ENCODE results near the gene TK1.

TK1 gene

GRCh38 chr17:78159575-78160158 lies 27.2 kb downstream of the TK1 start:
- no peak overlapping the region for H2AFZ ChIP-seq (ENCODE audit: low read depth, low read length)
- no peaks in the 10 kb centered on the region for H4K20me1 ChIP-seq (ENCODE audit: insufficient read depth, low read length)
- ATAC-seq (ENCODE audit: insufficient read depth, low read depth): no peak
- H3K4me2 ChIP-seq (ENCODE audit: insufficient read depth, low read length): no peak overlapping the region
- no peak overlapping the region for H3K4me3 ChIP-seq (ENCODE audit: low read depth in 1 of 2, low read length in 2 of 2)
- H3K9ac ChIP-seq (ENCODE audit: low read depth, low read length): no peak overlapping the region
- H3K9me3 ChIP-seq (ENCODE audit: insufficient read depth, low read length, severe bottlenecking): no peaks in the 10 kb centered on the region
- no peaks in the 10 kb centered on the region for H3K4me1 ChIP-seq (ENCODE audit: insufficient read depth, low read length)
- no peak for DNase-seq
- H3K27me3 ChIP-seq (ENCODE audit: insufficient read depth, low read length, poor library complexity): no peaks in the 10 kb centered on the region
- TF ChIP-seq EZH2 (IDR thresholded peaks at IDR 0.05; ENCODE audit: borderline replicate concordance, low read depth, low read length, severe bottlenecking): no peak
- TF ChIP-seq CTCF (IDR thresholded peaks at IDR 0.05; ENCODE audit: borderline replicate concordance, extremely low read depth, low read length, poor library complexity, severe bottlenecking): no peak
- no peak overlapping the region for H3K27ac ChIP-seq (ENCODE audit: low read length)
- H3K79me2 ChIP-seq (ENCODE audit: insufficient read depth, low read length): no peaks in the 10 kb centered on the region
- H3K36me3 ChIP-seq (ENCODE audit: insufficient read depth, low read length): no peaks in the 10 kb centered on the region

GRCh38 chr17:78154903-78155811 lies 31.7 kb downstream of the TK1 start:
- Histone ChIP-seq H3K4me1 (ENCODE audit: insufficient read depth, low read length) (no peaks in the 10 kb centered on the region), H3K9ac (ENCODE audit: low read depth, low read length) (no peak overlapping the region)

GRCh38 chr17:78151514-78152008 lies 35.3 kb downstream of the TK1 start:
- no peak overlapping the region for H2AFZ ChIP-seq (ENCODE audit: low read depth, low read length)
- H3K79me2 ChIP-seq (ENCODE audit: insufficient read depth, low read length): no peaks in the 10 kb centered on the region
- no peak overlapping the region for H3K4me3 ChIP-seq (ENCODE audit: low read depth in 1 of 2, low read length in 2 of 2)
- DNase-seq (no peak), ATAC-seq (ENCODE audit: insufficient read depth, low read depth) (no peak)
- no peaks in the 10 kb centered on the region for H3K4me1 ChIP-seq (ENCODE audit: insufficient read depth, low read length)
- TF ChIP-seq CTCF (IDR thresholded peaks at IDR 0.05; ENCODE audit: borderline replicate concordance, extremely low read depth, low read length, poor library complexity, severe bottlenecking): no peak
- no peak for TF ChIP-seq EZH2 (IDR thresholded peaks at IDR 0.05; ENCODE audit: borderline replicate concordance, low read depth, low read length, severe bottlenecking)
- no peak overlapping the region for H3K9ac ChIP-seq (ENCODE audit: low read depth, low read length)
- H3K36me3 ChIP-seq (ENCODE audit: insufficient read depth, low read length): no peaks in the 10 kb centered on the region
- H3K27ac ChIP-seq (ENCODE audit: low read length): no peak overlapping the region
- no peaks in the 10 kb centered on the region for H3K27me3 ChIP-seq (ENCODE audit: insufficient read depth, low read length, poor library complexity)
- H3K9me3 ChIP-seq (ENCODE audit: insufficient read depth, low read length, severe bottlenecking): no peaks in the 10 kb centered on the region
- H4K20me1 ChIP-seq (ENCODE audit: insufficient read depth, low read length): no peaks in the 10 kb centered on the region
- no peak overlapping the region for H3K4me2 ChIP-seq (ENCODE audit: insufficient read depth, low read length)

More at GRCh38 chr17:78154903-78155811, 31.7 kb downstream of the TK1 start:
- H4K20me1 ChIP-seq (ENCODE audit: insufficient read depth, low read length): no peaks in the 10 kb centered on the region
- no peaks in the 10 kb centered on the region for H3K79me2 ChIP-seq (ENCODE audit: insufficient read depth, low read length)
- TF ChIP-seq CTCF (IDR thresholded peaks at IDR 0.05; ENCODE audit: borderline replicate concordance, extremely low read depth, low read length, poor library complexity, severe bottlenecking): no peak
- no peak for TF ChIP-seq EZH2 (IDR thresholded peaks at IDR 0.05; ENCODE audit: borderline replicate concordance, low read depth, low read length, severe bottlenecking)
- no peak overlapping the region for H3K4me3 ChIP-seq (ENCODE audit: low read depth in 1 of 2, low read length in 2 of 2)
- no peaks in the 10 kb centered on the region for H3K36me3 ChIP-seq (ENCODE audit: insufficient read depth, low read length)
- no peak for DNase-seq
- H3K27ac ChIP-seq (ENCODE audit: low read length): no peak overlapping the region
- H2AFZ ChIP-seq (ENCODE audit: low read depth, low read length): no peak overlapping the region; the same call in 1 of the 2 replicates
- no peaks in the 10 kb centered on the region for H3K27me3 ChIP-seq (ENCODE audit: insufficient read depth, low read length, poor library complexity)
- no peak for ATAC-seq (ENCODE audit: insufficient read depth, low read depth)
- H3K9me3 ChIP-seq (ENCODE audit: insufficient read depth, low read length, severe bottlenecking): no peaks in the 10 kb centered on the region
- no peak overlapping the region for H3K4me2 ChIP-seq (ENCODE audit: insufficient read depth, low read length)

Data from DND-41 (cell line).